Raji (cell line): ENCODE data around the gene ARHGAP15.

Experiments used
- POLR2A ChIP-seq: IDR thresholded peaks from 2 replicates; pipeline ENCODE4 v1.6.1; 2011; ENCODE audit warnings: low read depth, low read length, control low read depth; ENCODE audit not compliant: insufficient read depth

ARHGAP15 gene

GRCh38 chr2:143701785-143702184, 572.6 kb downstream of the ARHGAP15 start:
- TF ChIP-seq POLR2A = no peak

DNA sequence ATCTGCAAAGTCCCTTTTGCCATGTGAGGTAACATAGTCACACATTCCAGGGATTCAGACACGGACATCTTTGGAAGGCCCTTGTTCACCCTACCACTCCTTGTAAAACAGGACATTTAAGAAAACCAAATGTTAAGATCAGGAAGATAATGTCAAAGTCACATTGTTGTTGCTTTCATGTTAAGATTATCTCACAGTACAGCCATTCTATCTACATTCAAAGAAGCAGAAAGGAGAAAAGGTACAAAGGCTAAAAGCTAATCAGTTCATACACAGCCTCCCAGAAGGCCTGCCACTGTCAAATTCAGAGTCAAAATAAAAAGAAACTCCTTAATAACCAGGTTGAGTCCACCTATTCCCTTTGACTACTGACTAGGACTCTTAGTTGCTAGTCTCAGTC, 573.7 kb downstream of the ARHGAP15 start:
- TF ChIP-seq POLR2A = no peak

- TF ChIP-seq POLR2A = no peak
These were observed 575.4 kb downstream of the ARHGAP15 start for GRCh38 chr2:143704451-143705106.

GRCh38 chr2:143705108-143705707, 576.0 kb downstream of the ARHGAP15 start:
- TF ChIP-seq POLR2A = no peak

- TF ChIP-seq POLR2A = no peak
These were observed 577.1 kb downstream of the ARHGAP15 start for GRCh38 chr2:143706354-143706753.

- TF ChIP-seq POLR2A = no peak
These were observed 579.5 kb downstream of the ARHGAP15 start for GRCh38 chr2:143708682-143709081.

- no peak for TF ChIP-seq POLR2A
These were observed 581.0 kb downstream of the ARHGAP15 start for GRCh38 chr2:143710196-143710595.

GRCh38 chr2:143710879-143711278, 581.7 kb downstream of the ARHGAP15 start:
- no peak for TF ChIP-seq POLR2A

GRCh38 chr2:143716522-143716921, 587.3 kb downstream of the ARHGAP15 start:
- TF ChIP-seq POLR2A = no peak

- no peak for TF ChIP-seq POLR2A
These were observed 587.8 kb downstream of the ARHGAP15 start for GRCh38 chr2:143717053-143717452.

- TF ChIP-seq POLR2A = no peak
These were observed 588.4 kb downstream of the ARHGAP15 start for GRCh38 chr2:143717536-143718168.

GRCh38 chr2:143718745-143719144, 589.5 kb downstream of the ARHGAP15 start:
- no peak for TF ChIP-seq POLR2A

DNA sequence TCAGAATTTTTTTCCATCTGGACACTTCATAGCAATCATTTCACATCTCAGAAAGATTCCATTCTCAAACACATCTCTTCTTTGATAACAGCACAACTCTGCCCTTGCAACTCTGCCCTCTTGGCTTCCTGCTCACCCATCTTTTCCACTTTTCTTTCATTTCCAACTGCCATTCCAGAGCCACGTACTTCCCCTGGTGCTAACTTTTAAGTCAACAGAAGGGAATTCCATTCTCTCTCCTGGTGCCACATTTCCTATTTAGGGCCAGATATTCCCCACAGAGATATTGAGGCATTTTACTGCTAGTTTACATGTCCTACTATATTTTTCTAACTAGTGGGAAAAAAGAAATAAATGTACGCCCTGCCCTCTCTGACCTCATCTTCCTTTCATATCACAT, 590.2 kb downstream of the ARHGAP15 start:
- TF ChIP-seq POLR2A = no peak

GRCh38 chr2:143720095-143720664, 591.0 kb downstream of the ARHGAP15 start:
- no peak for TF ChIP-seq POLR2A

- no peak for TF ChIP-seq POLR2A
These were observed 596.2 kb downstream of the ARHGAP15 start for GRCh38 chr2:143725400-143725799.
